GM12878 (cell line): ENCODE results near the gene HSPA12A.

Experiments used
- CBFB ChIP-seq: IDR thresholded peaks from 2 replicates; pipeline ENCODE4 v1.6.1; 2016; ENCODE audit warnings: antibody characterized with exemption, low read depth
- CEBPB ChIP-seq, 2 experiments: fragments of 150-350 bp in 1 of 2; IDR thresholded peaks; 2 replicates each; pipeline ENCODE4 v1.6.1; 2012 to 2014; ENCODE audit warnings: low read depth in 2 of 2, low read length in 2 of 2, borderline replicate concordance in 1 of 2, inconsistent platforms in 1 of 2
- EGR1 ChIP-seq, 2 experiments: IDR thresholded peaks; 1 replicate in 1 of 2; 2 replicates in 1 of 2; pipeline ENCODE4 v1.6.1; 2011 to 2012; ENCODE audit warnings: low read depth in 2 of 2, low read length in 2 of 2, borderline replicate concordance in 1 of 2, mild to moderate bottlenecking in 1 of 2, moderate library complexity in 1 of 2
- EZH2 ChIP-seq: IDR thresholded peaks from 2 replicates; pipeline ENCODE4 v1.6.1; 2012; ENCODE audit warnings: low read depth, mild to moderate bottlenecking, control low read depth, inconsistent platforms, low read length, borderline replicate concordance; ENCODE audit not compliant: control insufficient read depth
- HDAC2 ChIP-seq: fragments of 200-600 bp; sonication (generic); IDR thresholded peaks from 2 replicates; pipeline ENCODE4 v1.6.1; 2017
- MYC ChIP-seq: IDR thresholded peaks from 2 replicates; pipeline ENCODE4 v1.6.1; 2011; ENCODE audit warnings: mild to moderate bottlenecking, low read length, moderate library complexity, inconsistent platforms; ENCODE audit not compliant: insufficient read depth, insufficient replicate concordance, insufficient read length, severe bottlenecking
- POLR2A ChIP-seq: IDR thresholded peaks from 2 replicates; pipeline ENCODE4 v1.6.1; 2011; ENCODE audit warnings: low read depth, mild to moderate bottlenecking, low read length
- POLR2AphosphoS5 ChIP-seq: IDR thresholded peaks from 2 replicates; pipeline ENCODE4 v1.6.1; 2011; ENCODE audit warnings: mild to moderate bottlenecking, low read length, inconsistent platforms
- YY1 ChIP-seq: IDR thresholded peaks from 2 replicates; pipeline ENCODE4 v1.6.1; 2011; ENCODE audit warnings: low read depth, mild to moderate bottlenecking, low read length
- ZBTB4 ChIP-seq: fragments of 450-650 bp; formaldehyde crosslinking; IDR thresholded peaks from 2 replicates; pipeline ENCODE4 v1.4.0; 2022; ENCODE audit warnings: mild to moderate bottlenecking, moderate library complexity
- TF ChIP-seq, protein P1 (sequence below): fragments of 450-650 bp; formaldehyde crosslinking; IDR thresholded peaks from 2 replicates; pipeline ENCODE4 v1.5.0; 2022; ENCODE audit warnings: mild to moderate bottlenecking, missing genetic modification characterization
- TF ChIP-seq, protein P2 (sequence below), 3 experiments: IDR thresholded peaks in 2 of 3; conservative IDR thresholded peaks in 1 of 3; 2 replicates each; pipeline ENCODE4 v1.5.1; 2011; ENCODE audit warnings: low read depth in 3 of 3, low read length in 3 of 3, mild to moderate bottlenecking in 3 of 3, control low read depth in 2 of 3, moderate library complexity in 2 of 3, inconsistent platforms in 1 of 3, mixed read lengths in 1 of 3; ENCODE audit not compliant: control insufficient read depth in 2 of 3, insufficient read depth in 1 of 3; ENCODE audit errors: extremely low read depth in 1 of 3
- TF ChIP-seq, protein P3 (sequence below): IDR thresholded peaks from 2 replicates; pipeline ENCODE4 v1.6.1; 2011; ENCODE audit warnings: low read depth, low read length, improper control_type of control experiment, borderline replicate concordance

DNA sequence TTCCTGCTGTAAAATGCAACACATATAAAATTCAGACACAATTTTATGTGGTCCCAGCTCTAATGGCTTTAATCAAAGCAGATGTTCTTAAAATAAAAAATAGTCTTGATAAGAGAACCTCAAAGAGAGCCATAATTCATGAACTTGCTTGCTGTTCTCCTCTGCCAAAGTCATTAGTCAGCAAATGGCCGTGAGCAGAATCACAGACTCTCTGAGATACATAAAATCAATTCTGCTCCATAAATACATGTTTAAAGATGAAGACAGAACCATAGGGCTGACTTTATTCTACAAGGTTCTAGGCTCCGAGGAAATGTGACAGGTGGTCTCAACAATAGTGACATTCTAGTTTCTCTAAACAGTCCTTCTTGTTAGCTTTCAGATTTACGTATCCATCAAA, 29.8 kb downstream of the HSPA12A start:
- TF ChIP-seq EZH2, result no peak
- TF ChIP-seq, protein P1, sequence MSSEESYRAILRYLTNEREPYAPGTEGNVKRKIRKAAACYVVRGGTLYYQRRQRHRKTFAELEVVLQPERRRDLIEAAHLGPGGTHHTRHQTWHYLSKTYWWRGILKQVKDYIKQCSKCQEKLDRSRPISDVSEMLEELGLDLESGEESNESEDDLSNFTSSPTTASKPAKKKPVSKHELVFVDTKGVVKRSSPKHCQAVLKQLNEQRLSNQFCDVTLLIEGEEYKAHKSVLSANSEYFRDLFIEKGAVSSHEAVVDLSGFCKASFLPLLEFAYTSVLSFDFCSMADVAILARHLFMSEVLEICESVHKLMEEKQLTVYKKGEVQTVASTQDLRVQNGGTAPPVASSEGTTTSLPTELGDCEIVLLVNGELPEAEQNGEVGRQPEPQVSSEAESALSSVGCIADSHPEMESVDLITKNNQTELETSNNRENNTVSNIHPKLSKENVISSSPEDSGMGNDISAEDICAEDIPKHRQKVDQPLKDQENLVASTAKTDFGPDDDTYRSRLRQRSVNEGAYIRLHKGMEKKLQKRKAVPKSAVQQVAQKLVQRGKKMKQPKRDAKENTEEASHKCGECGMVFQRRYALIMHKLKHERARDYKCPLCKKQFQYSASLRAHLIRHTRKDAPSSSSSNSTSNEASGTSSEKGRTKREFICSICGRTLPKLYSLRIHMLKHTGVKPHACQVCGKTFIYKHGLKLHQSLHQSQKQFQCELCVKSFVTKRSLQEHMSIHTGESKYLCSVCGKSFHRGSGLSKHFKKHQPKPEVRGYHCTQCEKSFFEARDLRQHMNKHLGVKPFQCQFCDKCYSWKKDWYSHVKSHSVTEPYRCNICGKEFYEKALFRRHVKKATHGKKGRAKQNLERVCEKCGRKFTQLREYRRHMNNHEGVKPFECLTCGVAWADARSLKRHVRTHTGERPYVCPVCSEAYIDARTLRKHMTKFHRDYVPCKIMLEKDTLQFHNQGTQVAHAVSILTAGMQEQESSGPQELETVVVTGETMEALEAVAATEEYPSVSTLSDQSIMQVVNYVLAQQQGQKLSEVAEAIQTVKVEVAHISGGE (CRISPR knock-in tag), result no peak
- TF ChIP-seq POLR2A, result no peak
- TF ChIP-seq, protein P2, sequence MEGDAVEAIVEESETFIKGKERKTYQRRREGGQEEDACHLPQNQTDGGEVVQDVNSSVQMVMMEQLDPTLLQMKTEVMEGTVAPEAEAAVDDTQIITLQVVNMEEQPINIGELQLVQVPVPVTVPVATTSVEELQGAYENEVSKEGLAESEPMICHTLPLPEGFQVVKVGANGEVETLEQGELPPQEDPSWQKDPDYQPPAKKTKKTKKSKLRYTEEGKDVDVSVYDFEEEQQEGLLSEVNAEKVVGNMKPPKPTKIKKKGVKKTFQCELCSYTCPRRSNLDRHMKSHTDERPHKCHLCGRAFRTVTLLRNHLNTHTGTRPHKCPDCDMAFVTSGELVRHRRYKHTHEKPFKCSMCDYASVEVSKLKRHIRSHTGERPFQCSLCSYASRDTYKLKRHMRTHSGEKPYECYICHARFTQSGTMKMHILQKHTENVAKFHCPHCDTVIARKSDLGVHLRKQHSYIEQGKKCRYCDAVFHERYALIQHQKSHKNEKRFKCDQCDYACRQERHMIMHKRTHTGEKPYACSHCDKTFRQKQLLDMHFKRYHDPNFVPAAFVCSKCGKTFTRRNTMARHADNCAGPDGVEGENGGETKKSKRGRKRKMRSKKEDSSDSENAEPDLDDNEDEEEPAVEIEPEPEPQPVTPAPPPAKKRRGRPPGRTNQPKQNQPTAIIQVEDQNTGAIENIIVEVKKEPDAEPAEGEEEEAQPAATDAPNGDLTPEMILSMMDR (IDR thresholded peaks at IDR 0.05 in 2 of 3, conservative IDR thresholded peaks at IDR 0.05 in 1 of 3; ENCODE audit: control insufficient read depth in 2 of 3, extremely low read depth in 1 of 3, insufficient read depth in 1 of 3, low read depth in 3 of 3, low read length in 3 of 3), result no peak
- TF ChIP-seq CEBPB (IDR thresholded peaks at IDR 0.05; ENCODE audit: borderline replicate concordance in 1 of 2, low read depth in 2 of 2, low read length in 2 of 2), result no peak
- no peak for TF ChIP-seq EGR1 (IDR thresholded peaks at IDR 0.05; ENCODE audit: borderline replicate concordance in 1 of 2, low read depth in 2 of 2, low read length in 2 of 2)
- no peak for TF ChIP-seq CBFB
- no peak for TF ChIP-seq ZBTB4 (CRISPR knock-in tag)
- no peak for TF ChIP-seq MYC
- no peak for TF ChIP-seq HDAC2
- TF ChIP-seq, protein P3, sequence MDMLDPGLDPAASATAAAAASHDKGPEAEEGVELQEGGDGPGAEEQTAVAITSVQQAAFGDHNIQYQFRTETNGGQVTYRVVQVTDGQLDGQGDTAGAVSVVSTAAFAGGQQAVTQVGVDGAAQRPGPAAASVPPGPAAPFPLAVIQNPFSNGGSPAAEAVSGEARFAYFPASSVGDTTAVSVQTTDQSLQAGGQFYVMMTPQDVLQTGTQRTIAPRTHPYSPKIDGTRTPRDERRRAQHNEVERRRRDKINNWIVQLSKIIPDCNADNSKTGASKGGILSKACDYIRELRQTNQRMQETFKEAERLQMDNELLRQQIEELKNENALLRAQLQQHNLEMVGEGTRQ, result no peak
- TF ChIP-seq YY1, result no peak
- no peak for TF ChIP-seq POLR2AphosphoS5
